ENCODE results near the gene B4GALNT3. TPM values are rescaled to one million over a fixed set of nuclear protein-coding genes. Genes with fewer than 3 reads are reported as not detected.
"Not testable (repeated sequence)": the region's sequence is repeated elsewhere in the genome, so short reads cannot be mapped to it uniquely, and the experiment has no call there.

Gene B4GALNT3
- total RNA-seq, 1 donor from 2014 or later, result 2.9 TPM

GRCh38 chr12:574475-575128 is 114.9 kb downstream of the B4GALNT3 start:
- no peak for DNase-seq (ENCODE audit: low spot score)
- Mint-ChIP-seq H3K36me3 (ENCODE audit: low read depth) (no peaks in the 10 kb centered on the region), H3K4me3 (ENCODE audit: unreplicated experiment) (no peak overlapping the region), H3K27me3 (ENCODE audit: low read depth) (no peaks in the 10 kb centered on the region), H3K9me3 (ENCODE audit: low read depth) (peaks cover 5% of the 10 kb centered on the region), H3K4me1 (ENCODE audit: low read depth) (peaks cover 66% of the 10 kb centered on the region), H3K27ac (ENCODE audit: unreplicated experiment) (peak overlapping the region; percentile 10)
- no peak for TF ChIP-seq CTCF (IDR thresholded peaks at IDR 0.05)

- Mint-ChIP-seq H3K4me3 (ENCODE audit: unreplicated experiment) (no peak overlapping the region), H3K9me3 (ENCODE audit: low read depth) (peaks cover 5% of the 10 kb centered on the region), H3K27me3 (ENCODE audit: low read depth) (no peaks in the 10 kb centered on the region), H3K4me1 (ENCODE audit: low read depth) (peaks cover 64% of the 10 kb centered on the region), H3K27ac (ENCODE audit: unreplicated experiment) (peak overlapping the region; percentile 13), H3K36me3 (ENCODE audit: low read depth) (no peaks in the 10 kb centered on the region)
- no peak for DNase-seq (ENCODE audit: low spot score)
- no peak for TF ChIP-seq CTCF (IDR thresholded peaks at IDR 0.05)
These were observed 115.4 kb downstream of the B4GALNT3 start for GRCh38 chr12:575129-575502.

GRCh38 chr12:575948-576614 is 116.3 kb downstream of the B4GALNT3 start:
- Mint-ChIP-seq H3K27me3 (ENCODE audit: low read depth) (no peaks in the 10 kb centered on the region), H3K4me1 (ENCODE audit: low read depth) (peaks cover 59% of the 10 kb centered on the region), H3K4me3 (ENCODE audit: unreplicated experiment) (no peak overlapping the region), H3K9me3 (ENCODE audit: low read depth) (peaks cover 5% of the 10 kb centered on the region), H3K36me3 (ENCODE audit: low read depth) (no peaks in the 10 kb centered on the region), H3K27ac (ENCODE audit: unreplicated experiment) (peak overlapping the region; percentile 70)
- no peak for DNase-seq (ENCODE audit: low spot score)
- peak; percentile 100 for TF ChIP-seq CTCF (IDR thresholded peaks at IDR 0.05)

- TF ChIP-seq CTCF (IDR thresholded peaks at IDR 0.05), result no peak
- H3K4me1 Mint-ChIP-seq (ENCODE audit: low read depth), result peaks cover 53% of the 10 kb centered on the region
- DNase-seq (ENCODE audit: low spot score), result no peak
- H3K36me3 Mint-ChIP-seq (ENCODE audit: low read depth), result no peaks in the 10 kb centered on the region
- no peaks in the 10 kb centered on the region for H3K27me3 Mint-ChIP-seq (ENCODE audit: low read depth)
- peaks cover 5% of the 10 kb centered on the region for H3K9me3 Mint-ChIP-seq (ENCODE audit: low read depth)
- H3K27ac Mint-ChIP-seq (ENCODE audit: unreplicated experiment), result no peak overlapping the region
- no peak overlapping the region for H3K4me3 Mint-ChIP-seq (ENCODE audit: unreplicated experiment)
These were observed 116.9 kb downstream of the B4GALNT3 start for GRCh38 chr12:576615-577110.

GRCh38 chr12:577994-578747 is 118.4 kb downstream of the B4GALNT3 start:
- not testable (repeated sequence) for H3K4me3 Mint-ChIP-seq (ENCODE audit: unreplicated experiment); H3K27me3 Mint-ChIP-seq (ENCODE audit: low read depth); H3K36me3 Mint-ChIP-seq (ENCODE audit: low read depth); DNase-seq (ENCODE audit: low spot score); H3K9me3 Mint-ChIP-seq (ENCODE audit: low read depth); H3K27ac Mint-ChIP-seq (ENCODE audit: unreplicated experiment)
- peaks cover 42% of the 10 kb centered on the region for H3K4me1 Mint-ChIP-seq (ENCODE audit: low read depth)
